ENCODE results near the gene PLA2G4D.
"Not testable (repeated sequence)": the region's sequence is repeated elsewhere in the genome, so short reads cannot be mapped to it uniquely, and the experiment has no call there.

The PLA2G4D gene

GRCh38 chr15:42121682-42122081, 27.3 kb upstream of the PLA2G4D start:
- no peak for DNase-seq

DNA sequence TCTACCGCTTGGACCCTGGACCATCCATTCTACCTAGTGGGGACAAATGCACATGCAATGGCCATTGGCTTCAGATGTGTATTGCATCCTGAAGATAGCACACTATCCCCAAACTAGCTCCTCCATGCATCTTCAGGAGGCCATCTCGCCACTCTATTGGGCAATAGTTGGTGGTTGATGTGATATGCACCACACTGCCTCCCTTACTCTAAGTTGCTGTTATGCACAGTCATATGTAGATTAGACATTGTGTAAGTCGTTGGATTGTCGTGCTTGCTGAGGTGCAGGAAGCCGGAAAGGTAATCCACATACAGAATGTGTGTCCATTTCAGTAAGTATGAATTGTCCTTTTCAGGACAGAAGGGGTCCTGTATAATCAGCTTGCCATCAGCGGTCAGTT, 26.7 kb upstream of the PLA2G4D start:
- no peak for DNase-seq

- DNase-seq: no peak
Measured at GRCh38 chr15:42120285-42120684, 25.9 kb upstream of the PLA2G4D start.

DNA sequence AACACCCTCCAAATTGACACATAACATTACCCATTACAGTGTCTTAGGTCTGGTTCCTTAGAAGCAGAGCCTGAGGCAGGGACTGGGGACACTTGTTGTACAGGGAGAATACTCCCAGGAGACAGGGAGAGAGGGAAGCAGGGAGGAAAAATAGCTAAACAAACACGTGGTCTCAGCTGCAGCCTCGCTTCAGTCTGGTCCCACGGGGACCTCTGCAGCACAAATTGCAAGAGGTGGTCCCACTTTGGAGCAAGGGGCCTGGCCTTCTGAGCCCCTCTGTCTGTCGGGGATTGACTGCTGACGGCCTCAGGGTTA, 25.0 kb upstream of the PLA2G4D start:
- DNase-seq: no peak

DNA sequence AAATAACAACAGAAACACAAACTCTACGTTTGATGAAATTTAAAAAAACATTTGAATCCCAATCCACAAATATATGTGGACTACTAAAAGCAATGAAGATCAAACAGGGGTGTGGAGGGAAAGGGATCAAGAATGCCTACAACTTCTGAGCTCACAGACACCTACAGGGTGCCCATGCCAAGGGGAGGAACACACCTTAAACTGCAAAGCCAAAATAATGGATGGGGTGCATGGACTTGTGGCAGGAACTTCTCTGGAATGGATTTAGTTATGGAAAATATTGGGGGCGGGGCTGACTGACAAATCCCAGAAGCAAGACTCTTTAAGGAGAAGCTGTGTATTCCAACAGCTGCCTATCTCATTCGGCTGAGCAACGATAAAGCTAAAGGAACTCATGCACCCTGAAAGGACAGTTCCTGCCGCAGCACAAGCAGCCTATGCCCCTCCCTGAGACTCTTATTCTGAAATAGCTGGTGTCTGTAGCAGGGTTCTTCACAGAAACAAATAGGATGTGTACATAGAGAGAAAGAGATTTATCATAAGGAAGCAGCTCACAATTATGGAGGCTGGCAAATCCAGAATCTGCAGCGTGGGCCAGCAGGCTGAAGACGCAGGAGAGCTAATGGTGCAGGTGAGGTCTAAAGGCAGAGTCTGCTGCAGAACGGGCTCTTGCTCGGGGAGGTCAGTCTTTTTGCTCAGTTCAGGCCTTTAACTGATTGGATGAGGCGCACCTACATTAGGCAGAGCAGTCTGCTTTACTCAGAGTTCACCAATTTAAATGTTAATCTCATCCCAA, 24.5 kb upstream of the PLA2G4D start:
- no peak for DNase-seq

- DNase-seq: no peak
Measured at GRCh38 chr15:42111924-42112323, 17.6 kb upstream of the PLA2G4D start.

DNA sequence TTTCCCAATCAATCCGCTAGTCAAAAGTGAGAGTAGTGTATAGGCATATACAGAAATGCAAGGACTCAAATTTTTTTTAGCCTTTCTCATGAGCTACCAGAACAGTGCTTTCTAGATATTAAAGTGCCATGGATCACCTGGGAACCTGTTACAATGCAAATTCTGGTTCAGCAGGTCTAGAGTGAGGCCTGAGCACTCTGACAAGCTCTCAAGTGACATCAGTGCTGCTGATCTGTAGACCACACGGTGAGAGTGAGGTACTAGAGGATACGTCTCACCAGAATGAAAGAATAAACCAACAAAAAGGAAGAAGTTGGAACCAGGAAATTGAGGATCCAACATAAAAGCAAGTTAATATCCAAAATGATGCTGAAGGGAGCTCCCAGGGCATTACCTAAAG, 16.0 kb upstream of the PLA2G4D start:
- no peak for DNase-seq

GRCh38 chr15:42108806-42109205, 14.4 kb upstream of the PLA2G4D start:
- no peak for DNase-seq

GRCh38 chr15:42108189-42108588, 13.8 kb upstream of the PLA2G4D start:
- no peak for DNase-seq

GRCh38 chr15:42107473-42107872, 13.1 kb upstream of the PLA2G4D start:
- DNase-seq: no peak

GRCh38 chr15:42106288-42106687, 11.9 kb upstream of the PLA2G4D start:
- no peak for DNase-seq

GRCh38 chr15:42104095-42104891, 9.9 kb upstream of the PLA2G4D start:
- no peak for DNase-seq

DNA sequence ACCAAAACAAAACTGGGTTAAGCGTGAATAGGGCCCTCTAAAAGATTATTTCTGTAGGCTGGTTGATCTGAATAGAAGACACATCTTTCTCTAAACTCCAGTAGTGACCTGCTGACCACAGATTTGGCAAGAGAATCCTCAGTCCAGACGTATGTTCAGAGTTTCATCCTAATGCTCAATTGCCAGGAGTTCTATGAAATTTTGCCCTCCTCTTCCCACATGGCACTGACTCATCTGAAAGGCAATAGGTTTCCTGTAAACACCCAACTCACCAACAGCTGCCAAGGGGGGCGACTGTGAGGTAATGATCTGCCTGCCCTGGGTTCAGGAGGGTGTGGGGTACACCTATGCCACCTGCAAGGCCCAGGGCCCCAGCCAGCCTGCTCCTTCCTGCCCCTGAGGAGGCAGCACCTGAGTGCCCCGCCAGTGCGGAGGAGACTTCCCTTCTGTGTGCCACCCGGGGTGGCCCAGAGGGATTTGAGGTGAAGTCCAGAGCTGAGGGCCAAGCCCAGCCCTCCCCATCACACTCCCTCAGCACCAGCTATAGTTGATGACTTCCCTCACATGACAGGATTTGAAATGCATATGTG, 8.4 kb upstream of the PLA2G4D start:
- no peak for DNase-seq

DNA sequence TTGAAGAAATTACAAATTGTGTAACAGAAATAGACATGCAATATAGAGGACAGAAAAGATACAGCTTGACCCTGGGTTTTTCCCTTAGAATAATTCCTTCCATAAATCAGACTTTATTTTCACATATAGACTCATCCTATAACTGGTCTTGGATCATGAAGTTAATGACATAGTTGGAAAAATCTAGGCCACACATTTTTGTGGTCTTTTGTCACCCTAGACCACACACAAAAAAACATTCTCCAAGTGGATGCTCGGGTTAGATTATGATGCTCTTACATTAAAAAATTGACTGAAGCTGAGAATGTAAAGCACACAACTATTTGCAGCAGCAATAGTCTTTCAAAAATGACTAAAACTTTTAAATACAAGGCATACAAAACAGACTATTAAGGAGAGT, 7.5 kb upstream of the PLA2G4D start:
- DNase-seq: no peak

DNA sequence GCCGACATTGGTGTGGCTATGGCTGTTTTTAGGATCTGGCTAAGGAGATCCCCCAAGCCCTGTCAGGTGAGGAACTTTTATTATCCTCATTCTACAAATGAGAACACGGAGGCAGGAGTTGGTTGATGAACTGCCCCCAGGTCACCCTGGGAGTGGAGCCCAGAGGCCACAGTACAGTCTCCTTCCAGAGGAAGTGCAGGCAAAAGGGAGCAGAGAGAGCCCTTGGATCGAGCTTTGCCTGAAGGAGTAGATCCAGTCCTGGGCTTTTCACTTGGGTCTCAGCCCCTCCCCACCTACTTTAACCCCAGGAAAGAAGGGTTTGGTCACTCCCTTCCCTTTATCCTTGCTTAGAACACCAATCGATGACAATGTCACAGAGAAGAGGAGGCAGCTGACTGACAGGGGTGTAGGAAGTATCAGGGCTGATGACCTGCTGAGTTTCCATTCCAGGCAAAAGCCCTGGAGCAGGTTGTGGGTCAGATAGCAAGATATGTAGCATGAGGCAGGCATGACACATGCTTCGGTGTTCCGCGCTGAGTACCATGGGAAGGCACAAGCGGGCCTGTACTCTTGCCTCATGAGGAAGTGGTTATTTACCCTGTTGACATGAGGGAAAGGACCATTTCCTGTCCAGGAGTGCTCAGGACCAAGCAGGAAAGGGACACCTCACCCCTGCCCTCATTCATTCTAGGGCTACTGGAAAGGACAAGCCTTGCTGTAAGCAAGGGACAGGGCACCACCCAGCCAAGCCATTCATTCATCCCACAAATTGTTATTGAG, 5.8 kb upstream of the PLA2G4D start:
- peak; percentile 22 for DNase-seq

GRCh38 chr15:42097018-42097417, 2.7 kb upstream of the PLA2G4D start:
- DNase-seq: no peak

- DNase-seq: no peak
Measured at GRCh38 chr15:42093966-42094365, 396 bp downstream of the PLA2G4D start.

DNA sequence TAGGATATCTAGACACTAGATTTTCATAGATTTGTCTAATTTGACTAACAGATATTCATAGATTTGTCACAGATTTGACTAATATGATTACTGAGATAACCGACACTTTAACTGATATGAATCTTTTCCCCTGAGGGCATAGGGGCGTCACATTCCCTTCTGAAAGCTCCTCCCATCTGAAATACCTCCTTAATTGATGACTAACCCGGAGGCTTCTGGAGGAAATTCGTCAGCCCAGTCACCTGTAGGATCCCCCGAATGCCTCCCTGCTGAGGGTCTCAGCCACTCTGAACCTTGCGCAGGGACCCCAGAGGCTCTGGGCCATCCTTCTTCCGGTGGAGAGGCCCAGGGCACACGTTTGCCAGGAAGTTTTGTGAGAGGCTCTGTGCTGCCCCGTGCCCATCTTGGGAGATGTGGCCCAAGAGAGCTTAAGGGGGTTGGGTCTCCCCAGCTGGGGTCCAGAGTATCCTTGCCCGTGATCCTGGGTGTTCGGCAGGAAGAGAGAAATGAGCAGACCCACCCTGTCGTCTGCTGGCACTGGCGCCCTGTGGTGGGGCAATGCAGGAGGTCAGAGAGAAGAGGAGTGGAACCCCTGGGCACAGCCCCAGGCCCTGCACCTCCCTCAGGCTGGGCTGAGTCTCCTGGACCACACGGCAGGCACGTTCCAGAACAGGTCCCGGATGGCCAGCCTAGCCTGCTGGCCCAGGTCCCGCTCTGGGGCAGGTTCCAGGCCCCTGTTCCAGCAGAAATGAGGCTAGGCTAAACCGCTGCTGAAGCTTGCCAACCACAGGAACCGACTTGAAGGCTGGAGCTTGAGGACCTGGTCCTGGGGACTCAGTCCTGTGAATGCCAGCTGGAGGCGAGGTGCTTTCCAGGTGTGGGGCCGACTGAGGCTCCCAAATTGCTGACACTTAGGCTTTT, 1.7 kb downstream of the PLA2G4D start:
- DNase-seq: no peak

GRCh38 chr15:42091753-42092397, 2.5 kb downstream of the PLA2G4D start:
- not testable (repeated sequence) for DNase-seq

GRCh38 chr15:42090781-42091180, 3.6 kb downstream of the PLA2G4D start:
- DNase-seq: no peak

GRCh38 chr15:42090370-42090769, 4.0 kb downstream of the PLA2G4D start:
- DNase-seq: no peak

DNA sequence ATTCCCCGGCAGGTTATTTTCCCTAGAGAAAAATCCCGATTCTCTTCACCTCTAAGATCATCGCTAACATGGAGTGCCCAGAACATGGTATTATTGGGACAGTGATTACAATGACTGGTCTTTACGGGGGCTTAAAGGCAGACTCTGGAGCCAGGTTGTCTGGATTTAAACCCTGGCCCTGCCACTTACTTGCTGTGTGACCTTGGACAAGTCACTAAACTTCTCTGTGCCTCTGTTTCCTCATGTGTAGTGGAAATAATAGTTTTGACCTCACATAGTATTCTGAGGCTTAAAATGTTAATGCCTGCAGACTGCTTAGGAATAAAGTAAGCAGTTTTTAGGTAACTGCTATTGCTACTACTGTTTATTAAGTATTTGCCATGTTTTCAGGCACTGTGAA, 4.4 kb downstream of the PLA2G4D start:
- no peak for DNase-seq
